HEK293 (cell line): Measurements from ENCODE around the gene TRIM28.
A peak's percentile ranks its signal among the peaks of the same experiment; 100 is the strongest.

Experiments
- HIC1 ChIP-seq: fragments of 450-650 bp; formaldehyde crosslinking; IDR thresholded peaks from 2 replicates; pipeline ENCODE4 v1.5.1; 2016; ENCODE audit warnings: missing biosample characterization, missing genetic modification characterization
- SCRT1 ChIP-seq: fragments of 450-650 bp; formaldehyde crosslinking; IDR thresholded peaks from 2 replicates; pipeline ENCODE4 v1.5.1; 2016; ENCODE audit warnings: missing biosample characterization, missing genetic modification characterization, borderline replicate concordance
- SCRT2 ChIP-seq: fragments of 450-650 bp; formaldehyde crosslinking; IDR thresholded peaks from 2 replicates; pipeline ENCODE4 v1.5.1; 2016; ENCODE audit warnings: missing biosample characterization, missing genetic modification characterization
- SP2 ChIP-seq: fragments of 450-650 bp; formaldehyde crosslinking; IDR thresholded peaks from 2 replicates; pipeline ENCODE4 v1.5.1; 2016; ENCODE audit warnings: missing biosample characterization, missing genetic modification characterization
- ZBTB21 ChIP-seq: fragments of 450-650 bp; formaldehyde crosslinking; IDR thresholded peaks from 2 replicates; pipeline ENCODE4 v1.5.1; 2017; ENCODE audit warnings: missing biosample characterization, missing genetic modification characterization
- ZFP41 ChIP-seq: fragments of 450-650 bp; formaldehyde crosslinking; IDR thresholded peaks from 2 replicates; pipeline ENCODE4 v1.5.1; 2016; ENCODE audit warnings: missing biosample characterization, missing genetic modification characterization, borderline replicate concordance
- ZIC2 ChIP-seq: fragments of 450-650 bp; formaldehyde crosslinking; IDR thresholded peaks from 2 replicates; pipeline ENCODE4 v1.5.1; 2016; ENCODE audit warnings: missing biosample characterization, missing genetic modification characterization
- ZNF114 ChIP-seq: fragments of 450-650 bp; formaldehyde crosslinking; IDR thresholded peaks from 2 replicates; pipeline ENCODE4 v1.5.0; 2017; ENCODE audit warnings: missing biosample characterization, missing genetic modification characterization
- ZNF2 ChIP-seq: fragments of 450-650 bp; formaldehyde crosslinking; IDR thresholded peaks from 2 replicates; pipeline ENCODE4 v1.5.1; 2016; ENCODE audit warnings: missing biosample characterization, missing genetic modification characterization
- ZNF26 ChIP-seq: fragments of 450-650 bp; formaldehyde crosslinking; IDR thresholded peaks from 2 replicates; pipeline ENCODE4 v1.5.1; 2016; ENCODE audit warnings: missing biosample characterization, missing genetic modification characterization
- ZNF324 ChIP-seq: fragments of 450-650 bp; formaldehyde crosslinking; IDR thresholded peaks from 2 replicates; pipeline ENCODE4 v1.5.1; 2016; ENCODE audit warnings: missing biosample characterization, missing genetic modification characterization
- ZNF341 ChIP-seq: fragments of 450-650 bp; formaldehyde crosslinking; IDR thresholded peaks from 2 replicates; pipeline ENCODE4; 2016; ENCODE audit warnings: low read depth, missing biosample characterization, missing genetic modification characterization
- ZNF394 ChIP-seq: fragments of 450-650 bp; formaldehyde crosslinking; IDR thresholded peaks from 2 replicates; pipeline ENCODE4 v1.5.1; 2016; ENCODE audit warnings: missing biosample characterization, missing genetic modification characterization, mild to moderate bottlenecking, moderate library complexity, borderline replicate concordance
- ZNF416 ChIP-seq: fragments of 450-650 bp; formaldehyde crosslinking; IDR thresholded peaks from 2 replicates; pipeline ENCODE4 v1.5.1; 2016; ENCODE audit warnings: missing biosample characterization, missing genetic modification characterization
- ZNF473 ChIP-seq: fragments of 450-650 bp; formaldehyde crosslinking; IDR thresholded peaks from 2 replicates; pipeline ENCODE4 v1.5.1; 2017; ENCODE audit warnings: missing biosample characterization, missing genetic modification characterization
- ZNF561 ChIP-seq: fragments of 450-650 bp; IDR thresholded peaks from 2 replicates; pipeline ENCODE4 v1.5.1; 2018; ENCODE audit warnings: missing biosample characterization, missing genetic modification characterization, borderline replicate concordance
- ZNF629 ChIP-seq: fragments of 450-650 bp; formaldehyde crosslinking; IDR thresholded peaks from 2 replicates; pipeline ENCODE4 v1.5.1; 2017; ENCODE audit warnings: missing biosample characterization, missing genetic modification characterization
- ZNF658 ChIP-seq: fragments of 450-650 bp; formaldehyde crosslinking; IDR thresholded peaks from 2 replicates; pipeline ENCODE4; 2016; ENCODE audit warnings: missing biosample characterization, missing genetic modification characterization
- ZNF776 ChIP-seq: fragments of 450-650 bp; formaldehyde crosslinking; IDR thresholded peaks from 2 replicates; pipeline ENCODE4 v1.5.0; 2017; ENCODE audit warnings: missing biosample characterization, missing genetic modification characterization, borderline replicate concordance
- ZXDB ChIP-seq: fragments of 450-650 bp; formaldehyde crosslinking; IDR thresholded peaks from 2 replicates; pipeline ENCODE4 v1.5.1; 2016; ENCODE audit warnings: missing biosample characterization, missing genetic modification characterization
- TF ChIP-seq, protein P1 (sequence below): fragments of 450-650 bp; formaldehyde crosslinking; conservative IDR thresholded peaks from 2 replicates; pipeline ENCODE4 v1.5.1; 2016; ENCODE audit warnings: low read depth, missing biosample characterization, missing genetic modification characterization
- TF ChIP-seq, protein P2 (sequence below): fragments of 450-650 bp; IDR thresholded peaks from 2 replicates; pipeline ENCODE4 v1.5.1; 2018; ENCODE audit warnings: missing biosample characterization, mild to moderate bottlenecking, missing genetic modification characterization
- TF ChIP-seq, protein P3 (sequence below): fragments of 450-650 bp; formaldehyde crosslinking; IDR thresholded peaks from 2 replicates; pipeline ENCODE4 v1.5.1; 2016; ENCODE audit warnings: missing biosample characterization, missing genetic modification characterization, low read depth

The TRIM28 gene

DNA sequence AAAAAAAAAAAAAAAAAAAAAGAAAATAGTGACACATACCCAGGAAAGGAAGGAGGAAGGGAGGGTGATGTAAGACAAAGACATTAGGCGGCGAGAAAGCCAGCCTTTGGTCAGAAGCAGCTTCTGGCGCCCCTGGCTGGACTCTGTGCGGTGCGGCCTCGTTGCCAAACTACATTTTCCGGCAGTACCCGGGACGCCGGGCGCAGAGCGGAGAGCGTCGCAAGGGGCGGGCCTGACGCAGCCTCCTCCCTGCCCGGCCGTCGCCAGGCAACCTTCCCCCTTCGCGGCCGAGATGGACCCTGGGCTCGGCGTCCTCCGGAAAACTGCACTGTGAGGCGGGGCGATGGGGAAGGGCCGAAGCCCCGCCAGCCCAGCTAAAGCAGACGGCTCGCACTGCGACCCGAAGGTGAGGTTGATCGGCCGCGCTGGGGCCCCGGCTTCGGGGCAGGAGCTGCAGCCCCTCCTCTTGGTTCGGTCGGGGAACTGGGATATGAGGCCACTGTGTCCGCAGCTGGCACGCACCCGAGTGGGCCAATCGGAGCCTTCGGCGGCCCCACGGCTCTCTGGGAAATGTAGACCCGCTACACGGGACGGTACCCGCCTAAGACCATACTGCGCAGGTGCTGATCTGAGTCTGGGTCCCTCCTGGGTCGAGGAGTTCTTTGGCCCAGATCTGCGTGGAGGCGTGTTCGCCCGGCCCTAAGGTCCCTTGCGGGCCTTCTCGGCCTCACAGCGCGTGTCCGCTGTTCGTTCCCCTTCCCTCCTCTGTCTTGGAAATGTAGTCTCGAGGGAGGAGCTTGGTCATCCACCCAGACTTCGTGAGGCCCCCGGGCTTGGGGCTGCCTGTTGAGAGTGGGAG is 31.5 kb downstream of the TRIM28 start (continued):
- TF ChIP-seq, protein P1, sequence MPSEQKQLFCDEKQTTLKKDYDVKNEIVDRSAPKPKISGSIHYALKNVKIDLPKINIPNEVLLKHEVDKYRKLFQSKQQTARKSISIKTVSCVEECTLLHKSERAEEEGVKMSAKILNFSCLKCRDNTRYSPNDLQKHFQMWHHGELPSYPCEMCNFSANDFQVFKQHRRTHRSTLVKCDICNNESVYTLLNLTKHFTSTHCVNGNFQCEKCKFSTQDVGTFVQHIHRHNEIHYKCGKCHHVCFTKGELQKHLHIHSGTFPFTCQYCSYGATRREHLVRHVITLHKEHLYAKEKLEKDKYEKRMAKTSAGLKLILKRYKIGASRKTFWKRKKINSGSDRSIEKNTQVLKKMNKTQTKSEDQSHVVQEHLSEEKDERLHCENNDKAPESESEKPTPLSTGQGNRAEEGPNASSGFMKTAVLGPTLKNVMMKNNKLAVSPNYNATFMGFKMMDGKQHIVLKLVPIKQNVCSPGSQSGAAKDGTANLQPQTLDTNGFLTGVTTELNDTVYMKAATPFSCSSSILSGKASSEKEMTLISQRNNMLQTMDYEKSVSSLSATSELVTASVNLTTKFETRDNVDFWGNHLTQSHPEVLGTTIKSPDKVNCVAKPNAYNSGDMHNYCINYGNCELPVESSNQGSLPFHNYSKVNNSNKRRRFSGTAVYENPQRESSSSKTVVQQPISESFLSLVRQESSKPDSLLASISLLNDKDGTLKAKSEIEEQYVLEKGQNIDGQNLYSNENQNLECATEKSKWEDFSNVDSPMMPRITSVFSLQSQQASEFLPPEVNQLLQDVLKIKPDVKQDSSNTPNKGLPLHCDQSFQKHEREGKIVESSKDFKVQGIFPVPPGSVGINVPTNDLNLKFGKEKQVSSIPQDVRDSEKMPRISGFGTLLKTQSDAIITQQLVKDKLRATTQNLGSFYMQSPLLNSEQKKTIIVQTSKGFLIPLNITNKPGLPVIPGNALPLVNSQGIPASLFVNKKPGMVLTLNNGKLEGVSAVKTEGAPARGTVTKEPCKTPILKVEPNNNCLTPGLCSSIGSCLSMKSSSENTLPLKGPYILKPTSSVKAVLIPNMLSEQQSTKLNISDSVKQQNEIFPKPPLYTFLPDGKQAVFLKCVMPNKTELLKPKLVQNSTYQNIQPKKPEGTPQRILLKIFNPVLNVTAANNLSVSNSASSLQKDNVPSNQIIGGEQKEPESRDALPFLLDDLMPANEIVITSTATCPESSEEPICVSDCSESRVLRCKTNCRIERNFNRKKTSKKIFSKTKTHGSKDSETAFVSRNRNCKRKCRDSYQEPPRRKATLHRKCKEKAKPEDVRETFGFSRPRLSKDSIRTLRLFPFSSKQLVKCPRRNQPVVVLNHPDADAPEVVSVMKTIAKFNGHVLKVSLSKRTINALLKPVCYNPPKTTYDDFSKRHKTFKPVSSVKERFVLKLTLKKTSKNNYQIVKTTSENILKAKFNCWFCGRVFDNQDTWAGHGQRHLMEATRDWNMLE (tag by site-specific recombination): no peak
- TF ChIP-seq, protein P2, sequence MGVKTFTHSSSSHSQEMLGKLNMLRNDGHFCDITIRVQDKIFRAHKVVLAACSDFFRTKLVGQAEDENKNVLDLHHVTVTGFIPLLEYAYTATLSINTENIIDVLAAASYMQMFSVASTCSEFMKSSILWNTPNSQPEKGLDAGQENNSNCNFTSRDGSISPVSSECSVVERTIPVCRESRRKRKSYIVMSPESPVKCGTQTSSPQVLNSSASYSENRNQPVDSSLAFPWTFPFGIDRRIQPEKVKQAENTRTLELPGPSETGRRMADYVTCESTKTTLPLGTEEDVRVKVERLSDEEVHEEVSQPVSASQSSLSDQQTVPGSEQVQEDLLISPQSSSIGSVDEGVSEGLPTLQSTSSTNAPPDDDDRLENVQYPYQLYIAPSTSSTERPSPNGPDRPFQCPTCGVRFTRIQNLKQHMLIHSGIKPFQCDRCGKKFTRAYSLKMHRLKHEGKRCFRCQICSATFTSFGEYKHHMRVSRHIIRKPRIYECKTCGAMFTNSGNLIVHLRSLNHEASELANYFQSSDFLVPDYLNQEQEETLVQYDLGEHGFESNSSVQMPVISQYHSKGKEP (tag by site-specific recombination): no peak
- TF ChIP-seq ZNF416 (tag by site-specific recombination) (no peak), ZFP41 (no peak), ZNF26 (tag by site-specific recombination) (no peak), ZNF473 (tag by site-specific recombination) (no peak), ZNF561 (tag by site-specific recombination) (peak; percentile 70; the same call in 1 of the 2 replicates), ZNF658 (tag by site-specific recombination) (no peak), HIC1 (tag by site-specific recombination) (peak; percentile 71), ZNF394 (tag by site-specific recombination) (no peak), ZNF629 (tag by site-specific recombination) (peak; percentile 58), SCRT2 (tag by site-specific recombination) (peak; percentile 80), ZNF341 (tag by site-specific recombination) (peak; percentile 59), ZNF776 (tag by site-specific recombination) (no peak), ZBTB21 (no peak), ZNF114 (tag by site-specific recombination) (no peak), ZXDB (peak; percentile 72), SCRT1 (tag by site-specific recombination) (no peak), ZIC2 (tag by site-specific recombination) (no peak), SP2 (tag by site-specific recombination) (peak; percentile 79), ZNF324 (tag by site-specific recombination) (no peak), ZNF2 (peak; percentile 4; the same call in 1 of the 2 replicates)
- TF ChIP-seq, protein P3, sequence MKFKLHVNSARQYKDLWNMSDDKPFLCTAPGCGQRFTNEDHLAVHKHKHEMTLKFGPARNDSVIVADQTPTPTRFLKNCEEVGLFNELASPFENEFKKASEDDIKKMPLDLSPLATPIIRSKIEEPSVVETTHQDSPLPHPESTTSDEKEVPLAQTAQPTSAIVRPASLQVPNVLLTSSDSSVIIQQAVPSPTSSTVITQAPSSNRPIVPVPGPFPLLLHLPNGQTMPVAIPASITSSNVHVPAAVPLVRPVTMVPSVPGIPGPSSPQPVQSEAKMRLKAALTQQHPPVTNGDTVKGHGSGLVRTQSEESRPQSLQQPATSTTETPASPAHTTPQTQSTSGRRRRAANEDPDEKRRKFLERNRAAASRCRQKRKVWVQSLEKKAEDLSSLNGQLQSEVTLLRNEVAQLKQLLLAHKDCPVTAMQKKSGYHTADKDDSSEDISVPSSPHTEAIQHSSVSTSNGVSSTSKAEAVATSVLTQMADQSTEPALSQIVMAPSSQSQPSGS (tag by site-specific recombination): 0 out of 2 replicates have a peak, but pooled peaks have one; percentile 18
